NCI-H2107 (cell line): ENCODE measurements around the gene AKT2.

Experiments used
- DNase-seq: peaks from one replicate; lab custom pipeline; 2025; lab: John Stamatoyannopoulos, UW

Gene AKT2

DNA sequence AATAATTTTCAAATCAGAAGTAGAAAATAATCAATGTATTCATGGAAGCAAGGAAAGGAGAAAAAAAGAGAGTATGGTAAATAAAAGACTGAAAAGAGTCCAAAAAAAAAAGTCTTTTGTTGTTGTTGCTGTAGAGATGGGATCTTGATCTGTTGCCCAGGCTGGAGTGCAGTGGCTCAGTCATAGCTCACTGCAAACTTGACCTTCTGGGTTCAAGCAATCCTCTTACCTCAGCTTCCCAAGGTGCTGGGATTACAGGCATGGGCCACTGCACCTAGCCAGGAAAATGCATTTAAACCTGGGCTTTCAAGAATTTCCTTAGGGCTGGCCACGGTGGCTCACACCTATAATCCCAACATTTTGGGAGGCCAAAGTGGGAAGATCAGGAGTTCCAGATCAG lies 100.9 kb downstream of the AKT2 start:
- no peak for DNase-seq
